Adipose tissue (tissue), 3 donors: ENCODE results near the gene COBL. TPM values are rescaled to one million over a fixed set of nuclear protein-coding genes. Genes with fewer than 3 reads are reported as not detected.

ENCODE experiments used
- H3K27ac ChIP-seq: one replicate; pipeline ENCODE4 v1.5.1; 2013; ENCODE audit warnings: low read depth, low read length
- WGBS, 3 donors: extraction: QIAGEN DNeasy Blood & Tissue Kit; methylation state at CpG; one replicate each; pipeline ENCODE4 v1.1.7; 2013; 5-methylcytosine and 5-hydroxymethylcytosine counted together
- polyA plus RNA-seq, 3 donors: library from polyadenylated mRNA; stranded (reverse); fragments of 200-250 nt; gene quantifications; one replicate each; pipeline ENCODE4 v1.2.3, GENCODE V29; 2013
- donor health status: healthy with polysubstance abuse.
- donor health status: Bipolar disorder and iron deficiency.
- donor health status: healthy.

COBL gene
- polyA plus RNA-seq, 3 donors = 1.8 to 8.0 (median 4.8) TPM

DNA sequence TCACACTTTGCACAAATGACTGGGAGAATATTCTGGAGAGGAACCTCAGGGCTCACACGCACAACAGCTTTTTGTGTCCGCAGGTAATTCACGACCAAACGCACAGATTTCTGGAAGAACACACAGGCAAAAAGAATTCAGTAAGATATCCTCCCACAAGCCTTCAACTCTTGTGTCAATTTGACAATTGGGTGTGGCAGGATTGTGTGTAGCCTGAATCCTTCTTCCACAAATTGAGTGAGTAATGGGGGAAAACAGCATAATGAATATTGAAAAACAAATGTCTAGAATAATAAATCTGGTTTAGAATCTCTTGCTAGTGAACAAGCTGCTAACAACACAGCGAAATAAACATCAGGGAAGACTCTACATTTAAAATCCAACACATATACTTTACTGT is 125.6 kb downstream of the COBL start:
- WGBS, 3 donors = 90 to 92% (median 90%) methylated on average over 5 of the region's 5 CpGs
- no peak overlapping the region for H3K27ac ChIP-seq

DNA sequence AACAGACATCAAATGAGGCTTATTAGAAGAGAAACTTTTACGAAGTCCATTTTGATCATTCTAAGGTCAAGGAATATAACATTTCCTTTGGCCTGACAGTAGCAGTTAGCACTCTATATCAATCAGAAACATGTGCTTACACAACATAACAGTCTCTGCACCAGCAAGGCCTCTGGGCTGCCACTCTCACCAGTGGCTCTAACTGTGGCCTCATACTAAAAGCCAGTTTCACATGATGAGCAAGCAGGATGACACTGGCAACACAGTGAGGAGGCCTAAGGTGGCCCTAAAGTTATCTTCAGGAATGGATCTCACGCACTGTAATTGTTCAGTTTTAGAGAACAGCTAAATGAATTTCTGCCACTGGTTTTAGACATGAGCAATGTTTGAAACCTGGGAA is 126.8 kb downstream of the COBL start:
- WGBS, 3 donors = 64 to 97% (median 95%) methylated on average over 2 of the region's 2 CpGs
- no peak overlapping the region for H3K27ac ChIP-seq

DNA sequence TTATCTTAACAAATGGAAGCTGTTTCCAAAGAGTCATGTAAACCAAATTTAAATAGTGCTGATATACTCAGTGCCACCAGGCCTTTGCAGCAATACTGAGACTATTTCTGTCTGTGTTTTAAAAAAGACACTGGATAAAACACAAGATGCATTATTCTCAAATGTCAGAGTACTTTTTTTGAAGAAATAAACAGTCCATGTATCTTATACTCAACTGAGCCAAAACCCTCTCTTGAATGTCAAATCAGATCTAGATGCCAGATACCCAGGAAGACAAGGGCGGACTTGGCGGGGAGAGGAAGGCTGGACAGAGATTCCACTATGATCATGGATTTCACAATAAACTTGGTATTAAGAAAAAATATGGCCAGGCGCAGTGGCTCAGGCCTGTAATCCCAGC is 127.6 kb downstream of the COBL start:
- 80 to 100% (median 93%) methylated on average over 3 of the region's 3 CpGs for WGBS, 3 donors
- no peak overlapping the region for H3K27ac ChIP-seq

DNA sequence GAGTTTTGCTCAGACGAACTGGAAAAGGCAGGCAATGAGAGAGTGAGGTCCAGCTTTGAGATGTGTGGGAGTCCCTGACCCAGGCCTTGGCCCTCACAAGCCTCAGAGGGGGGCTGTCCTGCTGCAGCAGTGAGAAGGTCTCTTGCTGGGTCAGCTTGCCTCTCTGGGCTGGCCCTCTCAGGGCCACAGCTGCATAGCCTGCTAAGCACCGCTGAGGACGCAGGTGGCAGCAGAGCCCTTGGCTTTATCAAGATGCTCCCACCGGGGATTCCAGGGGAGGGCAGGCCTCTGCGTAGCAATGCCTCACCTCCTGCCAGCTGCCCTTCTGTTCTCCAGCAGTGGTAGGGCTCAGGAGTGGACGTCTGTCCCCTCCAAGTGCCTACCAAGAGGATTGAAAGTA is 128.7 kb downstream of the COBL start:
- WGBS, 3 donors = 40 to 67% (median 49%) methylated on average over 6 of the region's 6 CpGs
- no peak overlapping the region for H3K27ac ChIP-seq

DNA sequence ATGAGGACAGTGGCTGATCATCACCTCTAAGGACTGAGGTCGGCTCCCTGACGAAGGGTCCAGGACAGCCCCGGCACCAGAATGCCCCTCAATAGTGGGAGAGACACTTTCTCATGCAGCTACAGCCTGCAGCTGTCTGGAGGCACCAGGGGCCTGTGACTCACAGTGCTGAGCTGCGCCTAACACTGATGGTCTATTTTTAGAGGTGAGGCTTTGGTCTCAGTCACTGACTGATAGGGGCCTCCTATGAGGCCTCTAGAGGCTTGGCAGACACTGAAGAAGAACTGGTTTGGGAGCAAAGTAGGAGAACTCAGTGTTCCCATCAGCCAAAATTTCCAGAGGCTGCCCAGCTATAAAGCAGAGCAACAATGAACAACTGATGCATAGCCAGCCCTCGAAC is 130.1 kb downstream of the COBL start:
- H3K27ac ChIP-seq = no peak overlapping the region
- 76% methylated on average over 5 of the region's 5 CpGs for WGBS, 3 donors

DNA sequence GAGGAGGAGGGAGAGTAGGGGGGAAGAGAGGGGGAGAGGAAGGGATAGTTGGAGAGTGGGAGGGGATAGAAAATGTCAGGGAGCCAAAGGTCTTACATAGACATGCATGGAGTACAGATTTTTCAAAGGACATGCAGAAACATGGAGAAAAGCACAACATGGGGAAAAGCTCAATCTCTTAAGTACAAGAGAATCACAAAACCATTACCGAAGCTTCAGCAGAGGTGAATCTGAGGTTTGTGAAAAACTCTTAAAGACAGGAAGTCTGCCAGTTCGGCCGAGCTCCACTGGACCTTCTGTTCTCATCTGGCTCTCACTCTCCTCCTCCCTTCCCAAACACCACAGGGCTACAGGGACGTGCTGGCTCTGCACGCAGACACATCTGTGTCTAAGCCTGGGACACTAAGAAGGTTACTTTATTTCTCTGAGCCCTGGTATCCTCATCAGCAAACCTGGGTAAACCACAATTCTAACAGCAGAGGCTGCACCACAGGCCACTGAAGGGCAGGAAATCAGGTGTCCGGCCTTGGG is 133.9 kb downstream of the COBL start:
- 36 to 80% (median 42%) methylated on average over 6 of the region's 6 CpGs for WGBS, 3 donors
- H3K27ac ChIP-seq = no peak overlapping the region

DNA sequence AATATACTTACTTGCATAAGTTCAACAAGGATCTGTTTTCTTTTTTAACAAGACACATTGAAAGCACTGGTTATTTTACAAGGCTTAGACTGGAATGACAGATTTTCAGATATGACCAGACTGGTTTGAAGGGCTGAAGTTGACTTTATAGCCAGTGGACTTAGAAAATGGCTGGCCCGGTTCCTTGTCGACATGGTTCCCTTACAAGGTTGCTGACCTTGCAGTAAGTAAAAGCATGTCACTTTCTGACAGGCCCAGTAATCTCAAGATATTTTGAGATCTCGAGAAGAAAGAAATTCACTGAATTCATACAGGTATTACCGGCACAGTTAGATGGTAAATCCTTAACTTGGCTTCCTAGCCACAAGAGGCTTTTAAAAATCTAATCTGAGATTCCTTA is 136.5 kb downstream of the COBL start:
- WGBS, 3 donors = 62 to 85% (median 83%) methylated on average over 4 of the region's 4 CpGs

DNA sequence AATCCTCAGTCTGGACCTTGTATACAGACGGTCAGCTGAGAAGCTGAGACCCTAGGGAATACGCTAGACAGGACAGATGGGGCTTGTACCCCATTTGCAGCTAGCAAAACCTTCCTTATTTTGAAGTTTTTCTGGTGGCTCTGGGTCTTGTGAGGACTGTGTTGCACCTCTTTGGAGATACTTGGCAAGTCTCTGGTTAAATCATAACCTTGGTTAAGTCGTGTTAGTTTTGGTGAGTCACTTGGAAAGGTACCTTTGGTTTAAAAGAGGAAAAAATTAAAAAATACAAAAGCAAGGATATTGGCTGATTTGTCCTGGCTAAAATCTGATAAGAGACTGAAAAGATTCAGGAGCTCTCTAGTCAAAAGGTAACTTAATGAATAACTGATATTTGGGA is 140.6 kb downstream of the COBL start:
- WGBS, 3 donors = 47 to 58% (median 55%) methylated on average over 3 of the region's 3 CpGs
- no peak overlapping the region for H3K27ac ChIP-seq

More for the DNA sequence above, 136.5 kb downstream of the COBL start:
- H3K27ac ChIP-seq = no peak overlapping the region

DNA sequence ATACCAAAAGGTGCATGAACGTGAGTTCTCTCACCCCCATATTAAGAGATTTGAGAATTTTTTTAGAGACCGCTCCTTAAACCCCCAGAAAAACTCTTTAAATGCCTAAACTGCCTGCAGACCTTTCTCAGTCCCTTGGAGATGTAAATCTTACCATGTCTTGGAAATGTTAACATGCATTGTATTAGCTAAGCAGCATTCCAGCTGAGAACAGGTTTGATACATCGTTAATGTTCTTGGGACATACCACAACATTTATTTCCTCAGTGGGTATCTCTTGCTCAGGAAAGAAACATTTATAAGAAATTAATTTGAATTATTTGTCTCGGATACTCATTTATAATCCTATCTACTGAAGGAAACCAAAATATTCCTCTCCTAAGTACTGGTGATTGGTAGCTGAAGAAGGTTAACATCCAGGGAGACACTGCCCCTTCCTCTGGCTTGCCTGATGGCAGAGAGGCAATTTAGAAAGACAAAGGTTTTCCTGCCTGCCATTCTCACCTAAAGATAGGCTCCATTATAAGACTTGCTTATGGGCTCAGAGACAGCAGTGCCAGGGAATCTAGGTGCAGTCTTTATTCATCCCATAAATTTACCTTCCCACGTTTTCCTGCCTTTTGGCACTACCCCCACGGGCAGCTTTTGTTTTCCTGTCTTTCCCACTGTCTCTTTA is 141.2 kb downstream of the COBL start:
- 51 to 66% (median 59%) methylated on average over 6 of the region's 6 CpGs for WGBS, 3 donors
- no peak overlapping the region for H3K27ac ChIP-seq

DNA sequence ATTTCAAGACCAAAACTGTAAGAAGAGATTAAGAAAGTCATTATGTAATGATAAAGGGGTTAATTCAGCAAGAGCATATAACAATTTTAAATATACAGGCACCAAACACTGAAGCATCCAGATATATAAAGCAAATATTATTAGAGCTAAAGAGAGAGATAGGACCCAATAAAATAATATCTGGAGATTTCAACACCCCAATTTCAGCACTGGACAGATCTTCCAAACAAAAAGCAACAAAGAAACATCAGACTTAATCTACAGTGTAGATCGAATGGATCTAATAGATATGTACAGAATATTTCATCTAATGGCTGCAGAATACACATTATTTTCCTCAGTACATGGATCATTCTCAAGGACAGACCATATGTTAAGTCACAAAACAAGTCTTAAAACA is 151.3 kb downstream of the COBL start:
- WGBS, 3 donors = 83 to 84% (median 84%) methylated on average over 1 of the region's 1 CpG
- H3K27ac ChIP-seq = no peak overlapping the region

DNA sequence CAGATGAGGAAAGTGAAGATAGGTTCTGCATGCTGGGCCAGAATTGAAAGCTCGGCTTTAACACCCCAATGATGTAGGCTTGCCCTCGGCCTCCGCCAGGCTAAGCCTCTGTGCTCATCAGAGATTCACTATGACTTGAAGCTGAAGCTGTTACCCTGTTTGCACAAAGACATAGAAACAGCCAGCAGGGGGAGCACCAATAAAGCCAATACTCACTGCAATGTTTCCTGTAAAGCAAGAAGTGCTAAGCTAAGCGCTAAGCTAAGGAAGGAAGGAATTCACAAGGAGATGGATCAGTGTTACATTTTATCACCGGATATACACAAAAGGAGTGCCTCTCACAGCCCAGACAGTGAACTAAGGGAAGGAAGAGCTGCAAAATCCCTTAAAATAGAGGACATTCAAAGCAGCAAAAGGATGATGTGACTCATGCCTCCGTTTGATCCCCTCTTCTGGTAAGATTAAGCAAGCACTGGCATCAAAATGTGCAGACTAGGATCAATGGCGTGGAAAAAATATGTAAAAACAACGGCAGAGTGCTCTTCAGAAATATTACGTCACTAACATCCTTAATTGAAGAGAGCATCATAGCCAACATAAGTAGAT is 153.8 kb downstream of the COBL start:
- 25 to 27% (median 25%) methylated on average over 9 of the region's 9 CpGs for WGBS, 3 donors
- no peak overlapping the region for H3K27ac ChIP-seq

DNA sequence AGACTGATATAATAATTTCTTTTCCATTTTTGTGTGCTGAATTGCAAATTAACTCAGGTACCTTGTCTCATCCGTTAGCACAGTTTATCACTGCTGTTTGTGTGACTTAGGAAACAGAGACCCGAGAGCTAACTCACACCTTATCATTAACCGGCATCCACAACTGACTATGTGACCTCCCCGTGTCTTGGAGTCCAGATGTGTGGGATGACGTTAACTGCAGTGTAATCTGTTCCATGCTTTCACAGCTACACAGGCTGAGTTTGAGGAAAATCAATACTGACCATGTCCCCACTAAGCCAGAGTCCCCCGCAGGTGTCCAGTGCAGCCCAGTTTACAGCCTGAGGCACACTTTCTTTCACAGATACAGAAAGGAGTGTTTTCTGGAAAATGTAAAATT is 154.7 kb downstream of the COBL start:
- WGBS, 3 donors = 87 to 94% (median 89%) methylated on average over 6 of the region's 6 CpGs
- no peak overlapping the region for H3K27ac ChIP-seq

DNA sequence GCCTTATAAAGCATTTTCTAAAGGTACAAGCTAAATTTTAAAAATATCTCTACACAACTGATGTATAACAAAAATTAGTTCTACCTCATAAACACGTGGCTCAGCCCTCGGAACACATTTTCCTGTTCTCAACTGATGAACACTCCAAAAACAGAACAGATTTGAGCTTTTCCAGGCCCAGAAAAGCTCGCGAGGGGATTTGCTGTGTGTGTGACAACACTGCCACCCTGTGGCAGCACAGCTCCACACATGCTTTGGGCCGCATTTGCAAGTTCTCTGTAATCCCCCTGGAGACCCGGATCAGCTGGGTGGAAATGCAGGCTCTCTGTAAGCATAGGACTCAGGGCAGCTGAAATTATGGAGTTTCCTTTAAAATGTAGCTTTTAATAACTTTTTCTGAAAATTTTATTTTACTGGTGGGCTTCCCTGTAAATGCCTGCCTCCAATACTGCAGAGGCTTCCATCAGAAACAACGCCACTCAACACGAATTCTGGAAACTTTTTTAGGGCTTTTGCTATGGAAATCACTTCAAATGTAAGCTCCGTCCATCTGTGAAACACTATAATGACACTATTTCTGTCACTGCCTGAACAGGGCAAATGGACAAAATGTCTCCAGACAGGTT is 155.5 kb downstream of the COBL start:
- 25 to 28% (median 27%) methylated on average over 9 of the region's 9 CpGs for WGBS, 3 donors

DNA sequence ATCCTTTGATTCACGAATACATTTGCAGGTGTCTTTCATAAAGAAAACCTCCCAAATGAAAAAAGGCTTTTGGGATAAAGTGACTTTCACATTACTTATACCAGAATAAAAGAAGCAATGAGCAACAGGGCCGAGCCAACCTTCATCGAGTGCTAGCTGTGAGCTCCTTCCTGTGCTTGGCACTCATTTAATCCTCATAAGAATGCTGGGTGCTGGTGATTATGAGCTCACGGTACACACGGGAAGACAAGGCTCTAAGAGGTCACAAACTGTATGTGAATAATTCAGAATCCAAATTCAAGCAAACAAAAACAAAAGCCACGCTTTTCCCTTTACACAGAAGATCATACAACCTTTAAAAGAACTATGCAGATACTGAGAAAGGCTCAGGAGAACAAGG is 156.2 kb downstream of the COBL start:
- WGBS, 3 donors = 70 to 75% (median 74%) methylated on average over 6 of the region's 6 CpGs
- H3K27ac ChIP-seq = no peak overlapping the region

More for the DNA sequence above, 155.5 kb downstream of the COBL start:
- H3K27ac ChIP-seq = no peak overlapping the region

DNA sequence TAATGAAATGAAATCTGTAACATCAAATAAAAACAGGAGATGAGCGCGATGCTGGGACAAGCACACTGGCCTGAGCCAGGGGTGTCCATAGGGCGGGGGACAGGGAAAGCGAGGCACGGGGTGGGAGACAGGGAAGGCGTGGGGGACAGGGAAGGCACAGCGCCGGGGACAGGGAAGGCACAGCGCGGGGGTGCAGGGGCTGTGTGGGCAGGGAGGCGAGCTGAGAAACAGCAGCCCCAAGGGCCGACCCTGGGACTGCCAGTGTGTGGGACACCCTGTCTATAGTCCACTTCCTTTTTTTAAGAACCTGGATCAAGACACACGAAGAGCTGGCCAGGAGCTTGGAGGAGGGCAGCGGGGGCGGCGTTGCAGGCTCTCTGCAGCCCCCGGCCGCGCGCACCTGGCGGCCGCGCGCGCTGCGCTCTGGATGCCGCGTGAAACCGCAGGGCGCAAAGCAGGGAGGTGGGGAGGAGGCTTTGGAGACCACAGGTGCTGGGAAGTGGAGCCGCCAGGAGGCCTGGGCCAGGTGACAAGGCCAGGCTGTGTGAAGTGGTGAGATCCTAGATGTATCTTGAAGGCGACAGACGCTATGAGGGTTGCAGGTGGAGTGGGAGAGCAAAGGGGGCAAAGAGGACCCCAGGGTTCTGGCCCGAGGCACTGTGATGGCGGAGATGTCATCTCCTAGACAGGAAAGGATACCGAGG is 157.7 kb downstream of the COBL start:
- no peak overlapping the region for H3K27ac ChIP-seq
- 77 to 84% (median 77%) methylated on average over 36 of the region's 36 CpGs for WGBS, 3 donors

DNA sequence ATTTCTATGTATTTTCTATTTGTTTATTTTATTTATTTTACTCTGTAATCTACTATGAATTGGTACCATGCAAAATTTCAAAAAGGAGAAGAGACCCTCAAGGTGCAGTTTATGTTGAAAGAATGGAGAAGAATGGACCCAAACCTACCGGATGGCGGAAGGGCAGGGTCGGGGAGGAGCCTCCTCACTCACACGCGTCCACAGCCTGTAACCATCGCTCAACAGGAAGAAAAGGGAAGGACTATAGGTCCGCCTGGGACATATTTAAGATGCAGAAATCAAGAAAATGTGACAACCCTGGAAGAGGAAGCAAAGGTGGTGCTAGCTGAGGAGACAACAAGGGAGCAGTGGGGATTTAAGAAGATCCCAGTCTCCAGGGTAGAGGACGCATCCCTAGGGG is 158.4 kb downstream of the COBL start:
- H3K27ac ChIP-seq = no peak overlapping the region
- WGBS, 3 donors = 45 to 89% (median 52%) methylated on average over 8 of the region's 8 CpGs

DNA sequence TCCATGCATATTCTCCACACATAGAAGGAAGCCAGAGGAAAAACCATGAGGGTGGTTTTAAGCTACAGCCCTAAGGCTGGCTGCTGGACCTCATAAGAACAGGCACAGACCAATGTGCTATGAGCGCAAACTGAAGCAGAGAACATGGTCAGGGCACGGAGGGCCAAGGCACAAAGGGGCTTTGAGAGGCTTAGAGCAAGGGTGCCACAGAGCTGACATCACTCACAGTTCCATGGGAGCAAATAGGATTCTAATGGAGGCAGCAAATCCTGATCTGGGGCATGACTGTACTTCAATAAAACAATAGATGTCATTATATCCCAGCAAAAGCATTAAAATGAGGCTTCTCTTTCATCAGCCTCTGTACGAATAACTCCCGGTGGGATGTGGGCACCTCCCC is 162.4 kb downstream of the COBL start:
- WGBS, 3 donors = 90 to 95% (median 93%) methylated on average over 4 of the region's 4 CpGs
- no peak overlapping the region for H3K27ac ChIP-seq

DNA sequence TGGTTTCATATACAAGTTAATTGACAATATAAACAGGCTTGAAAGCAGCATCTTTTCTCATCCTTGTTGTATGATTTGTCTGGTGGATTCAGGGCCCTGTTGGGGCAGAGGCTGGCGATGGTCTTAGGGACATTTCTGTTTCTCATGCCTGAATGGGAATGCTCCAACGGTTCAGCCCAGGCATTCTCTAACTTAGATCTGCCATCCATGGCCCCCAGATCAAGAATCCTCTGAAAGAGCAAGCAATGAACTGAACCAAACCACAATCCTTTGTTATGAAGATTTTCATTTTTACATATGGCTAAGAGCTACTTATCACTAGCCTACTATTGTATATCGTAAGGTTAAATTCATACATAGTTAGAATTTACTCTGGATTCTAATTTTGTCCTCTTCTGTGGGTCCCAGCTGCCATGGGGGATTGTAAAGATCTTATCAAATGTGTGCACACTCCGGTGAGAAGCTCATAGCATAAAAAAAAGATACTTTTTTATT is 163.9 kb downstream of the COBL start:
- WGBS, 3 donors = 74 to 89% (median 83%) methylated on average over 4 of the region's 4 CpGs
- no peak overlapping the region for H3K27ac ChIP-seq

DNA sequence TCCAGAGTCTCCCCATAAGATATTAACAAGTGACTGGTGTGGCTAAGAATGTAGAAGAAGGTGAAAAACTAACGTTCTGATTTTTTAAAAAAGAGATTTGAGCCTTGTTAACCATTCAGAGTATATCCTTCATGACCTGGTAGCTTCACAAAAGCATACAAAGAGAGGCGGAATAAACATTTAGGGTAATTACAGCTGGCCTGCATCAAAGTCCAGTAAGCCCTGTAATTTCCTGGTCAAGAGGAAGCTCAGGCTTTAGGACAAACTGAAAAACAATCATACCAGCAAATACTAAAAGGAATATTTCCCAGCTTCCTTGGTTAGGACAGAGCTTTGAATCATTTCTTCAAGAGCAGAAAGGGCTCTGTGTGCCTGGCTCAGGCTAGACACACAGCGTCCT is 165.2 kb downstream of the COBL start:
- WGBS, 3 donors = 56 to 69% (median 58%) methylated on average over 3 of the region's 3 CpGs
- H3K27ac ChIP-seq = no peak overlapping the region
